Astrocyte (in vitro differentiated cells and primary cell): ENCODE results near the gene NR2C2.

Experiments used
- CTCF ChIP-seq: IDR thresholded peaks from 2 replicates; pipeline ENCODE4 v1.5.1; 2011; ENCODE audit warnings: low read depth, mild to moderate bottlenecking, inconsistent platforms, low read length, moderate library complexity; ENCODE audit not compliant: insufficient read depth
- EZH2 ChIP-seq: IDR thresholded peaks from 2 replicates; pipeline ENCODE4 v1.6.1; 2012; ENCODE audit warnings: mild to moderate bottlenecking, low read length, inconsistent platforms; ENCODE audit not compliant: insufficient read depth

GRCh38 chr3:15032650-15033049 lies 85.3 kb downstream of the NR2C2 start:
- TF ChIP-seq EZH2 = no peak
- TF ChIP-seq CTCF = no peak
